IPS-18a (cell line): Measurements from ENCODE around the gene RGS12.
"Not testable (repeated sequence)": the region's sequence is repeated elsewhere in the genome, so short reads cannot be mapped to it uniquely, and the experiment has no call there.

Experiments
- H3K27ac ChIP-seq: one replicate; pipeline ENCODE4 v1.5.1; 2013; ENCODE audit warnings: low read length
- H3K27me3 ChIP-seq: one replicate; pipeline ENCODE4 v1.6.1; 2013; ENCODE audit warnings: mild to moderate bottlenecking, low read length; ENCODE audit not compliant: control insufficient read depth, insufficient read depth
- H3K36me3 ChIP-seq: one replicate; pipeline ENCODE4 v1.6.1; 2013; ENCODE audit warnings: low read depth, low read length; ENCODE audit not compliant: control insufficient read depth
- H3K4me1 ChIP-seq: one replicate; pipeline ENCODE4 v1.6.1; 2013; ENCODE audit warnings: low read depth, low read length; ENCODE audit not compliant: control insufficient read depth
- H3K4me3 ChIP-seq: one replicate; pipeline ENCODE4 v1.5.1; 2013; ENCODE audit warnings: low read length
- H3K9ac ChIP-seq: one replicate; pipeline ENCODE4 v1.6.1; 2013; ENCODE audit warnings: mild to moderate bottlenecking, low read length, moderate library complexity
- H3K9me3 ChIP-seq: one replicate; pipeline ENCODE4 v1.6.1; 2013; ENCODE audit warnings: low read depth, low read length; ENCODE audit not compliant: control insufficient read depth

RGS12 gene

DNA sequence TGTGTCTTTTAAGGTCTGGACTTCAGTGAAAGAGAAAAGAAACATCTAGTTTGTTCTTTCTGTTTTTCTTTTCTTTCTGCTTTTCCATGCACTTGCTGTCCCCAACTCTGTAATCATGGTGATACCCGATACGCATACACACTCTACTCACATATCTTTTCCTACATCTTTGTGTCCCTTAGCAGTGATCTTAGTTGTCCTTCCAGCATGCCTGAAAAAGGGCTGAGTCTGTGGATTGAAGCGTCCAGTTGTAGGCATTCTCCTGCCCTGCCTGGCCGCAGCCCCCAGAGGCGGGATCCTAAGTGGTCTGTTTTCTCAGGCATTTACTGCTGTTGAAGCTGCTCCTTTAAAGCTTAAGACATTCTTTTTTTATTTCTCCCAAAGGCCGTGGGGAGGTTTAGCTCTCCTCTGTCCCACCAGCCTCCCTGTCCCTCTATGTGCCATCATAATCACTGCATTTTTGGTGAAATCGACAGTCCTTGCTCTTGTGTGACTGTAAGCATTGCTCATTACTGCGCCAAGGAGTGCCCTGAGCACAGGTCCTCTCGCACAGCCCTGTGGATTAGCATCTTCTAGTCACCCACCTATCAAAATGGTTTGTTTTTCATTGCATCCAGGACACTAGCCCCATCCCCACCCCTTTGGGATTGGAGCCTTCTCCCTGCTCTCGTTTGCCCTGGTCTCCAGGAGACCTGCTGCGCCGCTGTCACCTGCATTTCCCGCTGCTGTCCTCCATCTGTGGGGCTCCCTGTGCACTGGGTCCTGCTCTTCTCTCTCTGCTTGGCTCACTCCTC lies 4.4 kb downstream of the RGS12 start:
- H3K36me3 ChIP-seq: no peaks in the 10 kb centered on the region
- H3K27ac ChIP-seq: no peak overlapping the region
- peaks cover 5% of the 10 kb centered on the region for H3K4me1 ChIP-seq
- H3K4me3 ChIP-seq: no peak overlapping the region
- no peaks in the 10 kb centered on the region for H3K9me3 ChIP-seq
- H3K9ac ChIP-seq: no peak overlapping the region
- H3K27me3 ChIP-seq: peaks cover 4% of the 10 kb centered on the region

- Histone ChIP-seq H3K27me3 (no peaks in the 10 kb centered on the region), H3K4me3 (no peak overlapping the region), H3K9ac (no peak overlapping the region), H3K36me3 (no peaks in the 10 kb centered on the region), H3K27ac (no peak overlapping the region), H3K9me3 (no peaks in the 10 kb centered on the region), H3K4me1 (peaks cover 7% of the 10 kb centered on the region)
Observed at GRCh38 chr4:3299122-3299975, 6.5 kb downstream of the RGS12 start.

DNA sequence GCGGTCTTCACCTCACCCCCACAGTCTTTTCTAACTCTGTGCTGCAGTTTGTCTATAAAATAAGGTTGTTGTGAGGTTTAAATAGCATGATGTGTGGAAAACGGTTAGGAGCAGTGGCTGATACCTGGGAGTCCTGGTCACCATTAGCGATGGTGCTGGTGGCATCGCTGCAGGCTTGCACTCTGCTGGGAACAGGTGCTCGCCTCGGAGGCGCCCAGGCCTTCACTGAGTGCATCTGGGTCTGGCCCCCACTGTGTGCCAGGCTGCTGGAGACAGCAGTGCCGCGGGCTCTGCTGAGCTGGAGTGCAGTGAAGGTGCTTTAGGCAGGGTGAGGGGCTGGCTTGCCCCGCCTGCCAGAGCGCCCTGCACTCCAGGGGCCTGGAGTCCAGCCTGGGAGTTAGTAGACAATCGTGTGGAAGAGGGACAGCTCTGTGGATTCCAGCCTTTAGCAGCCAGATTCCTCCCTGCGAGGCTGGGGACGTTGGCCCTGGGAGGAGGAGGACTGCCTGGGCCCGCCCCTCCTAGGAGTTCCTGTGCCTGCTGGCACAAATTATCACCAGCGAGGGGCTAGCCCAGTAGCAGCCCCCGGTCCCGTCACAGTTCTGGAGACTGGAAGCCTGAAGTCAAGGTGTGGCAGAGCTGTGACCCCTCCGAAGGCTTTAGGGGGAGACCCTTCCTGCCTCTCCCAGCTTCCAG lies 7.3 kb downstream of the RGS12 start:
- Histone ChIP-seq H3K9ac (no peak overlapping the region), H3K4me1 (peaks cover 14% of the 10 kb centered on the region), H3K9me3 (no peaks in the 10 kb centered on the region), H3K36me3 (no peaks in the 10 kb centered on the region), H3K27me3 (no peaks in the 10 kb centered on the region), H3K27ac (no peak overlapping the region), H3K4me3 (no peak overlapping the region)

- not testable (repeated sequence) for H3K27me3 ChIP-seq, H3K4me3 ChIP-seq, H3K36me3 ChIP-seq, H3K9ac ChIP-seq, H3K27ac ChIP-seq, H3K9me3 ChIP-seq
- H3K4me1 ChIP-seq: peaks cover 14% of the 10 kb centered on the region
Observed at GRCh38 chr4:3300882-3301281, 8.1 kb downstream of the RGS12 start.

DNA sequence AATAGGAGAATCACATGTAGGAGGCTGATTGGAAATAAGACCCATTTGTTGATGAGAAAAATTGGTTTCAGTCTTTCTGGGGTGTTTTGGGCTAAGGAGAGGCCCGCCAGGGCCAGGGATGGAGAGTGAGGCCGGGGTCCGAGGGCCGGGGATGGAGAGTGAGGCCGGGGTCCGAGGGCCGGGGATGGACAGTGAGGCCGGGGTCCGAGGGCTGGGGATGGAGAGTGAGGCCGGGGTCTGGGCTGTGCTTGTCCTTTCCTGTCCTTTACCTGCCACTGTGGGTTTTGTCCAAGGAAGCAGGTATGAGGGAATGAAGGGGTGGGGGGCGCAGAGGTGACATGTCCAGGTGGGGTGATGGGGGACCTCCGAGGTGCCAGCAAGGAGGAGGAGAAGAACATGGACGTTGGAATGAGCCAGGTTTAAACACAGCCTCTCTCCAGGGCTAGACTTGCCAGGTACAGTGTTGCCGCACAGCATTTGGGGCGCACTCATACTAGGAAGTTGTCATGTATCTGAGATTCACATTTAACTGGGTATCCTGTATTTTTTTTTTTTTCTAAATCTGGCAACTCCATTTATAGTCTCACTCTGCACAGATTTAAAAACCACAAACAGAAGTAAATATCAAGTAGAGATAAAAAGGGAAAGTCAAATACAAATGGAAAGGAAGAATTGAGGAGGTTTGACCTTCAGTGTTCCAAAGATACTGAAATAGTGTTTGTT lies 8.8 kb downstream of the RGS12 start:
- no peaks in the 10 kb centered on the region for H3K36me3 ChIP-seq
- no peak overlapping the region for H3K27ac ChIP-seq
- no peaks in the 10 kb centered on the region for H3K9me3 ChIP-seq
- no peaks in the 10 kb centered on the region for H3K27me3 ChIP-seq
- no peak overlapping the region for H3K4me3 ChIP-seq
- no peak overlapping the region for H3K9ac ChIP-seq
- peaks cover 14% of the 10 kb centered on the region for H3K4me1 ChIP-seq

DNA sequence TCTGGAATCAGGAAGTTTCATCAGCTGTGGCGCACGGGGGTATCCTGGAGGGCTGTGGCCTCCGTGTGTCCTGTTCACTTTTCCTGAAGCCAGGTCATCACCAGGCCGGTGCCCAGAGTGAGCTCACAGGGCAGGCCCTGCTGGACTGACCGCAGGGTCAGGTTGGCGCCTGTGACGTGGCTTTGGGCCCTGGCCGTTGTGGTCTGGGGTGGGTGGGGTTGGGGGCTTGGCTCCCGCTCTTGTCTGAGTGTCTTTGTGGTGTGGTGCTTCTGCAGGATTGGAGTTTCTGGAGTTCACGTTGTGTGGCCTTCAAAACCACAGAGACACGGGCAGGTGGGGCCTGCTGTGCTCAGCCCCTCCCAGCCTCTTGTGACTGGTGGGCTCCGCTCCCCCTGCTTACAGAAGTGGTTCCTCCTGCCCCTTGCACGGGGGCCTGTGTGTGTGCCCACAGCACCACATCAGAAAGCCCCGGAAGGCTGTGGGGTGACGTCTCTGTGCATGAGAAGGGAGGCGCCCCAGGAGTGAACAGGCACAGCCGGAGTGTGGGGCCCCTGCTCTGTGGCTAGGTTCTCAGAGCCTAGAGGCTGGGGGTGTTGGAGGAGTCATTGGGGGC lies 9.5 kb downstream of the RGS12 start:
- H3K36me3 ChIP-seq: no peaks in the 10 kb centered on the region
- no peaks in the 10 kb centered on the region for H3K9me3 ChIP-seq
- H3K9ac ChIP-seq: no peak overlapping the region
- no peaks in the 10 kb centered on the region for H3K27me3 ChIP-seq
- peaks cover 14% of the 10 kb centered on the region for H3K4me1 ChIP-seq
- H3K4me3 ChIP-seq: no peak overlapping the region
- no peak overlapping the region for H3K27ac ChIP-seq

GRCh38 chr4:3302786-3303564 lies 10.2 kb downstream of the RGS12 start:
- no peak overlapping the region for H3K4me3 ChIP-seq
- no peak overlapping the region for H3K9ac ChIP-seq
- no peaks in the 10 kb centered on the region for H3K36me3 ChIP-seq
- no peaks in the 10 kb centered on the region for H3K27me3 ChIP-seq
- no peak overlapping the region for H3K27ac ChIP-seq
- H3K9me3 ChIP-seq: no peaks in the 10 kb centered on the region
- peaks cover 14% of the 10 kb centered on the region for H3K4me1 ChIP-seq

GRCh38 chr4:3303565-3303824 lies 10.7 kb downstream of the RGS12 start:
- no peaks in the 10 kb centered on the region for H3K27me3 ChIP-seq
- H3K9ac ChIP-seq: no peak overlapping the region

DNA sequence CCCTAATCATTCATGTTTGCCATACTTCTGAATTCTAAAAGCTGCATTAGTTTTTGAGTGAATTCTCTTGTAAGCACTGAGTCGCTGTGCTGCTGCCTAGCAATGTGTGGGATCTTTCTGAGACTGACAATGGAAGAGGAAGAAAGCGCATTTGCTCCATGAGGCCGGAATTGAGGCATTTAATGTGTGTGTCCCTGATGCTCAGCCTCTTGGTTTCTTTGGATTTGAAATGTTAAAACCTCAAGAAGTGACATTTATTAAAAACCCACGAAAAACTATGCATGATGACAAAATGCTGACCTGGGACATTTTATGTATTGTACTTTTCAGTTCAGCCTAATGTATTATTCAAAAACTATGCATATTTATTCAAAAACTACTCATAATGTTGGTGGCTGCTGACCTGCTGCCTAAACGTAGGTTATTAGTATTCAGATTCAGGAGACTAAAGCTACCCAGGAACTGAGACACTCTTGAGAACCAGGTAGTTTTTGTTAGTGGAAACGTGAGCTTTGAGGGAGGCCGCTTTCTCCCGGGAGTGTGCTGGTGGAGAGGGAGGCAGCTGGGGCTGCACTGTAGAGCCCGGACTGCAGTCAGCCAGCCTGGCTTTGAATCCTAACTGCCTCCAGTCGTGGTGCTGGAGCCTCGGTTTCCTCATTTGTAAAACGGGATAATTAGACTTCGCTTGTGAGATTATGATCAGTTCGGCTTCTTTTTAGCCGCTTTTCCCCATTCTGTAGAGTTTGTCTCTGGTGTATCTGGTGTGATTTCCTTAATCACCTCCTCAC lies 11.3 kb downstream of the RGS12 start:
- H3K4me1 ChIP-seq: peaks cover 14% of the 10 kb centered on the region

More at GRCh38 chr4:3303565-3303824, 10.7 kb downstream of the RGS12 start:
- no peak overlapping the region for H3K27ac ChIP-seq
- no peaks in the 10 kb centered on the region for H3K9me3 ChIP-seq
- no peak overlapping the region for H3K4me3 ChIP-seq
- H3K36me3 ChIP-seq: no peaks in the 10 kb centered on the region
- peaks cover 14% of the 10 kb centered on the region for H3K4me1 ChIP-seq

More for the DNA sequence above, 11.3 kb downstream of the RGS12 start:
- Histone ChIP-seq H3K9ac (no peak overlapping the region), H3K27me3 (no peaks in the 10 kb centered on the region), H3K4me3 (no peak overlapping the region), H3K36me3 (no peaks in the 10 kb centered on the region), H3K27ac (no peak overlapping the region), H3K9me3 (no peaks in the 10 kb centered on the region)
